AG09309 (cell line): ENCODE measurements around the gene IFT43.
A peak's percentile ranks its signal among the peaks of the same experiment; 100 is the strongest.

Source experiments
- DNase-seq: peaks from one replicate; pipeline ENCODE4 v3.0.0-alpha.2; 2010; ENCODE audit warnings: low read depth
- H3K4me3 ChIP-seq: 2 replicates; pipeline ENCODE4 v1.5.1; 2011; ENCODE audit warnings: mild to moderate bottlenecking, low read depth, low read length, moderate library complexity; ENCODE audit not compliant: control insufficient read depth
- TF ChIP-seq, protein P1 (sequence below): IDR thresholded peaks from 2 replicates; pipeline ENCODE4 v1.5.1; 2011; ENCODE audit warnings: mild to moderate bottlenecking, low read depth, low read length, inconsistent platforms; ENCODE audit not compliant: insufficient read depth, control insufficient read depth; ENCODE audit errors: missing control alignments

Gene IFT43

GRCh38 chr14:75984674-75985073, 889 bp upstream of the IFT43 start:
- no peak overlapping the region for H3K4me3 ChIP-seq
- TF ChIP-seq, protein P1, sequence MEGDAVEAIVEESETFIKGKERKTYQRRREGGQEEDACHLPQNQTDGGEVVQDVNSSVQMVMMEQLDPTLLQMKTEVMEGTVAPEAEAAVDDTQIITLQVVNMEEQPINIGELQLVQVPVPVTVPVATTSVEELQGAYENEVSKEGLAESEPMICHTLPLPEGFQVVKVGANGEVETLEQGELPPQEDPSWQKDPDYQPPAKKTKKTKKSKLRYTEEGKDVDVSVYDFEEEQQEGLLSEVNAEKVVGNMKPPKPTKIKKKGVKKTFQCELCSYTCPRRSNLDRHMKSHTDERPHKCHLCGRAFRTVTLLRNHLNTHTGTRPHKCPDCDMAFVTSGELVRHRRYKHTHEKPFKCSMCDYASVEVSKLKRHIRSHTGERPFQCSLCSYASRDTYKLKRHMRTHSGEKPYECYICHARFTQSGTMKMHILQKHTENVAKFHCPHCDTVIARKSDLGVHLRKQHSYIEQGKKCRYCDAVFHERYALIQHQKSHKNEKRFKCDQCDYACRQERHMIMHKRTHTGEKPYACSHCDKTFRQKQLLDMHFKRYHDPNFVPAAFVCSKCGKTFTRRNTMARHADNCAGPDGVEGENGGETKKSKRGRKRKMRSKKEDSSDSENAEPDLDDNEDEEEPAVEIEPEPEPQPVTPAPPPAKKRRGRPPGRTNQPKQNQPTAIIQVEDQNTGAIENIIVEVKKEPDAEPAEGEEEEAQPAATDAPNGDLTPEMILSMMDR, result no peak
- DNase-seq, result no peak

DNA sequence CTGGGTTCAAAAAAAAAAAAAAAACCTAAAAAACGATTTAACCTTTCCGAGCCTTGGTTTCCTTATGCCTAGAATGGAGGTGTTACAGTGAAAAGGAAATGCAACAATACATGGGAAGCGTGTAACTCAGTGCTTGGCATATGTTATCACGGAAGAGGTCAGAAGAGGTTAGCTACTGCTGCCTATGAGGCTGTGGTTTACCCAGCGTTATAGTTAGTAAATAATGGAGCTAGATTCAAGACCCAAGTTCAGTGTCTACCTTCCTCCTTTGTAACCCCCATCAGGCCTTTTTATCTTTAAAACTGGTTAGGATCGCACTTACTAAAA, 839 bp downstream of the IFT43 start:
- no peak for DNase-seq
- TF ChIP-seq, protein P1, result no peak
- H3K4me3 ChIP-seq, result peak overlapping the region; percentile 82

GRCh38 chr14:75987201-75987970, 1.8 kb downstream of the IFT43 start:
- TF ChIP-seq, protein P1, result no peak
- no peak overlapping the region for H3K4me3 ChIP-seq
- DNase-seq, result no peak

GRCh38 chr14:75989134-75989533, 3.6 kb downstream of the IFT43 start:
- TF ChIP-seq, protein P1, result no peak
- peak; percentile 85 for DNase-seq
- H3K4me3 ChIP-seq, result no peak overlapping the region

DNA sequence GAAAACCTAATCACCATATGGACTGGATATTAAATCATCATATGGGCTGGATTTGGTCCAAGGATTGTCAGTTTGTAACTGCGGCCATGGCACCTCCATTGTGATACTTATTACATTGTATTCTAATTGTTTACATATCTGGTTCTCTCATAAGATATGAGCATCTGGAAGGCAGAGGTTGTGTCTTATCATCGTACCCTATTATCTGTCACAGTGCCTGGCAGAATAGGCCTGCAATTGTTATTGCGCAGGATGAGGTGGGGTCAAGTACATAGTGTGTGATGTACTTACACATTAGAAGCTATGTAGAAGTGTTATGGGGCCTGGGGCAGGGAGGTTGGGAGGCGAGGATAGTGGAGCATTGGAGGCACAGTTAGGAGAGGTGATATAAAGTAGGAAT, 4.7 kb downstream of the IFT43 start:
- H3K4me3 ChIP-seq, result no peak overlapping the region
- TF ChIP-seq, protein P1, result no peak
- DNase-seq, result no peak

DNA sequence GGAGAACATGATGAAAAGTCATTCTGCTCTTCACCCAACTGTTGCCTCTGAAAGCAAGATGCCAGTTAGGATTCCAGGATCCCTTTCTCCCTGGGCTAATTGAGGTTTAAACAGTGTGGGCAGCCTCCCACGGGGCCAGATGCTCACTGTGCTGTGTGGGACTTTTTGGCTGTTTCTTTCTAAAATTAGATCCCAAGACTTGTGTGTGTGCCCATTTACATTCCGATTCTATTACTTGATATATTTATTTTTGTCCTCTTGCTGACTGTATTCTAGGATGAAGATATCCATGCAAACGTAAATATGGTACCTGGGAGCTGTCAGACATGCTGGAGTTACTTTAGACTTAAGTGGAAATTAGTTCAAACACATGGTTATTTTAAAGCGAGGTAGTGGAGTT, 6.2 kb downstream of the IFT43 start:
- DNase-seq, result no peak
- H3K4me3 ChIP-seq, result no peak overlapping the region
- TF ChIP-seq, protein P1, result no peak

DNA sequence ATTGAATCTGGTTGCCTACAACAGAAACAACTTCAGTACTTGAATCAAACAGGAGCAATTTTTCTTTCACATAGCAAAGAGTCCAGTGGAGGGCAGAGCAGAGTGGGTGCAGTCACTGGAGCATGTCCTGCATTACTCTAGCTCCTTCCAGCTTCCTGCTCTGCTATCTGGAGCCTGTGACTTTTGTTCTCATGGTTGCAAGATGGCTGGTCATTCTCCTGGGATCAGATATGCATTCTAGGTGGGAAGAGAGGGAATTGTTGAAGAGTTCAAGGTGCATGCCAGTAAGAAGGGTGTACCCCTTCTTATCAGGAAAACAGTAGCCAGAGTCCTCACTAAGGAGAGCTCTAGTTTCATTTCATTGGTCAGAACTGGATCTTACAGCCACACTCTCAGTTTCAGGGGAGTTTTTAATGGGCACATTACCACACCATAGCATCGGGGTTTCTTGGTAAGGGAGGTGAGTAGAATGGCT, 8.0 kb downstream of the IFT43 start:
- no peak for DNase-seq
- H3K4me3 ChIP-seq, result no peak overlapping the region
- TF ChIP-seq, protein P1, result no peak
